Lung (tissue), 12 donors: ENCODE measurements around the gene KCNE5. TPM values are rescaled to one million over a fixed set of nuclear protein-coding genes. Genes with fewer than 3 reads are reported as not detected.
A peak's percentile ranks its signal among the peaks of the same experiment; 100 is the strongest.
"Not testable (repeated sequence)": the region's sequence is repeated elsewhere in the genome, so short reads cannot be mapped to it uniquely, and the experiment has no call there.

Source experiments
- ATAC-seq: fragments of 200-7000 bp; cut with Tn5 transposase; one replicate; pipeline ENCODE4 v1.9.1; 2020; ENCODE audit warnings: moderate number of reproducible peaks; ENCODE audit not compliant: insufficient read depth, low FRiP score
- DNase-seq, 3 donors: peaks; one replicate each; pipeline ENCODE4 v3.0.0-alpha.2; 2013 to 2017
- H3K27ac ChIP-seq, 2 donors: one replicate each; pipeline ENCODE4 v1.5.1; 2013; ENCODE audit warnings: mild to moderate bottlenecking in 2 of 2, moderate library complexity in 2 of 2, control low read depth in 1 of 2, inconsistent platforms in 1 of 2, low read depth in 1 of 2, low read length in 1 of 2
- H3K27me3 ChIP-seq, 3 donors: one replicate each; pipeline ENCODE4 v1.5.1; 2013; ENCODE audit warnings: low read length in 2 of 3; ENCODE audit not compliant: control insufficient read depth in 3 of 3, insufficient read depth in 3 of 3
- H3K36me3 ChIP-seq, 4 donors: one replicate each; pipeline ENCODE4 v1.5.1; 2013; ENCODE audit warnings: low read length in 4 of 4, mild to moderate bottlenecking in 1 of 4, moderate library complexity in 1 of 4; ENCODE audit not compliant: control insufficient read depth in 4 of 4, insufficient read depth in 4 of 4
- H3K4me1 ChIP-seq, 5 donors: one replicate each; pipeline ENCODE4 v1.5.1; 2013; ENCODE audit warnings: low read length in 5 of 5, mild to moderate bottlenecking in 2 of 5, moderate library complexity in 1 of 5; ENCODE audit not compliant: control insufficient read depth in 5 of 5, insufficient read depth in 5 of 5
- H3K4me3 ChIP-seq: one replicate; pipeline ENCODE4 v1.5.1; 2013; ENCODE audit warnings: mild to moderate bottlenecking, control low read depth, moderate library complexity
- H3K9ac ChIP-seq, 2 donors: one replicate each; pipeline ENCODE4 v1.5.1; 2013; ENCODE audit warnings: low read length in 2 of 2, control low read depth in 1 of 2; ENCODE audit not compliant: insufficient read depth in 1 of 2
- H3K9me3 ChIP-seq, 4 donors: one replicate each; pipeline ENCODE4 v1.5.1; 2013; ENCODE audit warnings: low read length in 3 of 4, mild to moderate bottlenecking in 1 of 4, moderate library complexity in 1 of 4; ENCODE audit not compliant: control insufficient read depth in 4 of 4, insufficient read depth in 3 of 4
- CTCF ChIP-seq: IDR thresholded peaks from 2 replicates; pipeline ENCODE4 v1.5.1; 2012; ENCODE audit warnings: mild to moderate bottlenecking; ENCODE audit errors: control extremely low read depth, extremely low read depth
- WGBS, 2 donors: extraction: QIAGEN DNeasy Blood & Tissue Kit; methylation state at CpG; one replicate each; pipeline ENCODE4 v1.1.7; 2013; 5-methylcytosine and 5-hydroxymethylcytosine counted together
- polyA plus RNA-seq, 2 donors: library from polyadenylated mRNA; stranded (reverse); fragments of 200-250 nt; gene quantifications; one replicate each; pipeline ENCODE4 v1.2.1, GENCODE V29; 2013
- total RNA-seq, 2 donors: library from RNA; depleted of rRNA in 1 of 2; stranded (reverse); fragments of >200 nt in 1 of 2; gene quantifications; one replicate each; pipeline ENCODE4 v1.2.1, GENCODE V29; 2014 to 2021
- donor health status: control.
- donor health status: control.
- donor health status: Bipolar disorder and iron deficiency.
- donor health status: healthy.
- donor health status: DM: yes; HTN: yes; CAD: no.

KCNE5 gene
- total and polyA plus RNA-seq, 4 donors, result 0.06 to 0.58 (median 0.40) TPM

GRCh38 chrX:109643687-109644086 lies 18.7 kb upstream of the KCNE5 start:
- 82 to 94% methylated on average over 2 of the region's 2 CpGs for WGBS, 2 donors
- H3K9me3 ChIP-seq, result no peaks in the 10 kb centered on the region
- no peak for TF ChIP-seq CTCF
- peaks cover 0 to 4% (median 0%) of the 10 kb centered on the region in 3 donors for H3K27me3 ChIP-seq
- ATAC-seq (no peak), DNase-seq (no peak)
- H3K9ac ChIP-seq, result no peak overlapping the region
- H3K4me1 ChIP-seq, result no peaks in the 10 kb centered on the region
- H3K27ac ChIP-seq, result no peak overlapping the region
- H3K4me3 ChIP-seq, result no peak overlapping the region
- no peaks in the 10 kb centered on the region for H3K36me3 ChIP-seq

- no peak overlapping the region for H3K4me3 ChIP-seq
- ATAC-seq, result no peak
- no peak overlapping the region for H3K9ac ChIP-seq
- no peak overlapping the region for H3K27ac ChIP-seq
- no peak for DNase-seq
- TF ChIP-seq CTCF, result no peak
- WGBS, 2 donors, result 69 to 96% methylated on average over 1 of the region's 1 CpG
- peaks cover 0 to 13% (median 2%) of the 10 kb centered on the region in 3 donors for H3K27me3 ChIP-seq
- H3K9me3 ChIP-seq, result no peaks in the 10 kb centered on the region
- H3K36me3 ChIP-seq, result no peaks in the 10 kb centered on the region
- no peaks in the 10 kb centered on the region for H3K4me1 ChIP-seq
Measured at GRCh38 chrX:109638158-109638557, 13.2 kb upstream of the KCNE5 start.

- not testable (repeated sequence) for DNase-seq, H3K4me1 ChIP-seq, H3K9ac ChIP-seq, H3K36me3 ChIP-seq, ATAC-seq, H3K27ac ChIP-seq, H3K4me3 ChIP-seq, H3K9me3 ChIP-seq
- H3K27me3 ChIP-seq, result peaks cover 0 to 12% (median 2%) of the 10 kb centered on the region in 3 donors
- WGBS, 2 donors, result 81 to 88% methylated on average over 2 of the region's 2 CpGs
Measured at GRCh38 chrX:109637477-109637876, 12.5 kb upstream of the KCNE5 start.

- H3K9me3 ChIP-seq, result no peaks in the 10 kb centered on the region
- DNase-seq, result peak in 2 of 3 donors; percentile 6 to 25
- H3K4me1 ChIP-seq, result no peaks in the 10 kb centered on the region
- H3K36me3 ChIP-seq, result no peaks in the 10 kb centered on the region
- no peak for ATAC-seq
- peak; percentile 5 for TF ChIP-seq CTCF
- H3K27ac ChIP-seq, result no peak overlapping the region
- WGBS, 2 donors, result 21 to 24% methylated on average over 3 of the region's 3 CpGs
- H3K9ac ChIP-seq, result no peak overlapping the region
- H3K27me3 ChIP-seq, result peaks cover 0 to 19% (median 2%) of the 10 kb centered on the region in 3 donors
- no peak overlapping the region for H3K4me3 ChIP-seq
Measured at GRCh38 chrX:109635146-109635545, 10.2 kb upstream of the KCNE5 start.
